CD1c-positive myeloid dendritic cell (primary cell): ENCODE results near the gene TRIM63.
"Not testable (repeated sequence)": the region's sequence is repeated elsewhere in the genome, so short reads cannot be mapped to it uniquely, and the experiment has no call there.

Experiments
- DNase-seq: peaks from one replicate; pipeline ENCODE4 v3.0.0-alpha.2; 2016; ENCODE audit errors: extremely low spot score

TRIM63 gene

GRCh38 chr1:26067432-26067911 is at the start of gene TRIM63:
TSS of gene TRIM63 (minus strand) at chr1:26067630. CDS start at chr1:26067494, 136 bp downstream.
- DNase-seq, result no peak

GRCh38 chr1:26114165-26114927 is 46.9 kb upstream of the TRIM63 start:
- no peak for DNase-seq

- peak; percentile 68 for DNase-seq
Observed at GRCh38 chr1:26112407-26112775, 45.0 kb upstream of the TRIM63 start.

GRCh38 chr1:26111530-26112406 is 44.3 kb upstream of the TRIM63 start, which contains the start of gene PDIK1L:
TSS of gene PDIK1L (plus strand) at chr1:26111824. CDS start at chr1:26114309, 2,485 bp downstream.
- peak; percentile 98 for DNase-seq

- peak; percentile 71 for DNase-seq
Observed at GRCh38 chr1:26110731-26111529, 43.5 kb upstream of the TRIM63 start.

GRCh38 chr1:26109229-26110164 is 42.1 kb upstream of the TRIM63 start:
- DNase-seq, result no peak

- not testable (repeated sequence) for DNase-seq
Observed at GRCh38 chr1:26105226-26105548, 37.8 kb upstream of the TRIM63 start.

GRCh38 chr1:26102526-26102925 is 35.1 kb upstream of the TRIM63 start:
- no peak for DNase-seq

GRCh38 chr1:26102119-26102518 is 34.7 kb upstream of the TRIM63 start:
- no peak for DNase-seq

- DNase-seq, result not testable (repeated sequence)
Observed at GRCh38 chr1:26100204-26100603, 32.8 kb upstream of the TRIM63 start.

- no peak for DNase-seq
Observed at GRCh38 chr1:26099780-26100179, 32.4 kb upstream of the TRIM63 start.

- no peak for DNase-seq
Observed at GRCh38 chr1:26098602-26099001, 31.2 kb upstream of the TRIM63 start.

GRCh38 chr1:26097696-26098095 is 30.3 kb upstream of the TRIM63 start:
- DNase-seq, result no peak

GRCh38 chr1:26096471-26096870 is 29.0 kb upstream of the TRIM63 start:
- no peak for DNase-seq

- DNase-seq, result no peak
Observed at GRCh38 chr1:26094677-26095383, 27.4 kb upstream of the TRIM63 start.

GRCh38 chr1:26094076-26094669 is 26.7 kb upstream of the TRIM63 start:
- DNase-seq, result no peak

- DNase-seq, result not testable (repeated sequence)
Observed at GRCh38 chr1:26093569-26093968, 26.1 kb upstream of the TRIM63 start.

GRCh38 chr1:26092422-26092821 is 25.0 kb upstream of the TRIM63 start:
- DNase-seq, result no peak

- DNase-seq, result no peak
Observed at GRCh38 chr1:26090893-26091292, 23.5 kb upstream of the TRIM63 start.

GRCh38 chr1:26089125-26089524 is 21.7 kb upstream of the TRIM63 start:
- no peak for DNase-seq
